ENCODE data around the gene EXOC2. TPM values are rescaled to one million over a fixed set of nuclear protein-coding genes. Genes with fewer than 3 reads are reported as not detected.

The EXOC2 gene
- total and polyA plus RNA-seq, 2 of the 13 experiments (the other 11 are each of a cell fraction or from before 2014, with no cell fraction given), result 12.6 to 22.9 TPM

DNA sequence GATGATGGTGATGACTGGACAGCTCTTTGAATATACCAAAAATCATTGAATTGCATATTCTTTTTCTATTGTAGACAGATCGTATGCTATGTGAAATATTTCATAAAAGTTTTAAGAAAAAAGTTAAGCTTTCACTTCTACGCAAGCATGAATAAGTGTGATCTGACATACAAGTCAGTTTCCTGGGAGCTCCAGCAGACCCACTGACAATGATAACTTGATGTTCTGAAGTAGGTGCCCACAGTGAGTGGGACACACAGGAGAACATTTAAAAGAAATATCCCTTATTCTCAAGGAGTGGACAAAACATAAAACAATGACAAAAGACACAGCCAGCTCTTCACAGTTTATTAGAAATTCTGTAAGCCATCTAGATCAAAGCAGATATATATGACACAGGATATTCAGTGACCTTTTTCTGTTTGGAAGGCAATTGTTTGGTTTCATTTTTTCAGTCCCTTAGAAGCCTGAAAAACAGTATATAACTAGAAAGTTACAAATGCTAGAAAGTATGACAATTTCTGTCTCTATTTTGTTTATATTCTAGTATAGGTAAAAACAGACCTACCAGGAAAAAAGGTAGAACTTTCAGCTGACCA, 200.0 kb downstream of the EXOC2 start:
- DNase-seq (ENCODE audit: low spot score) (no peak), FAIRE-seq (no peak), ATAC-seq (no peak)
- Histone ChIP-seq H3K9me3 (ENCODE audit: low read length) (no peaks in the 10 kb centered on the region), H3K36me3 (replicated peaks in 1 of 2; ENCODE audit: control insufficient read depth in 1 of 2, insufficient read depth in 2 of 2, low read length in 2 of 2) (peaks cover 3 to 10% of the 10 kb centered on the region in 2 experiments; a peak in 4 of 5 replicates), H3K4me2 (ENCODE audit: low read depth, low read length) (no peak overlapping the region), H2AFZ (ENCODE audit: low read length) (no peak overlapping the region), H3K9ac (ENCODE audit: insufficient read depth, low read depth, low read length) (no peak overlapping the region), H3K79me2 (ENCODE audit: insufficient read depth, low read length) (no peaks in the 10 kb centered on the region), H3K27me3 (ENCODE audit: control insufficient read depth in 1 of 2, insufficient read depth in 2 of 2, low read length in 2 of 2) (no peaks in the 10 kb centered on the region), H3K4me3 (replicated peaks in 1 of 3; ENCODE audit: insufficient read depth in 1 of 3, low read depth in 2 of 3, low read length in 3 of 3) (no peak overlapping the region), H3K4me1 (ENCODE audit: insufficient read depth, low read length) (no peaks in the 10 kb centered on the region), H3K27ac (ENCODE audit: extremely low read length, insufficient read depth, low read length) (no peak overlapping the region), H4K20me1 (ENCODE audit: insufficient read depth, low read length) (no peaks in the 10 kb centered on the region)
- 94% methylated on average over 2 of the region's 2 CpGs for WGBS (ENCODE audit: low lambda C conversion rate)
- no TSS peak for BruUV-seq (replicated peaks)
- intact Hi-C loops (cut with micrococcal nuclease; ENCODE audit: unreplicated experiment), result no loop called here
- TF ChIP-seq SALL2 (CRISPR knock-in tag; IDR thresholded peaks at IDR 0.05), result no peak
- TF ChIP-seq NR2F6 (IDR thresholded peaks at IDR 0.05), result no peak
- no peak for TF ChIP-seq NR2F6 (CRISPR knock-in tag; IDR thresholded peaks at IDR 0.05)
- no peak for TF ChIP-seq ZNF496 (CRISPR knock-in tag; IDR thresholded peaks at IDR 0.05; ENCODE audit: insufficient replicate concordance)
- TF ChIP-seq FOXK2 (IDR thresholded peaks at IDR 0.05), result no peak
- no peak for TF ChIP-seq TEAD2 (CRISPR knock-in tag; IDR thresholded peaks at IDR 0.05)
- no peak for TF ChIP-seq FOXO1 (CRISPR knock-in tag; IDR thresholded peaks at IDR 0.05)
- TF ChIP-seq BHLHE40 (IDR thresholded peaks at IDR 0.05; ENCODE audit: low read length), result no peak
- no peak for TF ChIP-seq ZNF12 (CRISPR knock-in tag; IDR thresholded peaks at IDR 0.05)
- TF ChIP-seq, protein P1, sequence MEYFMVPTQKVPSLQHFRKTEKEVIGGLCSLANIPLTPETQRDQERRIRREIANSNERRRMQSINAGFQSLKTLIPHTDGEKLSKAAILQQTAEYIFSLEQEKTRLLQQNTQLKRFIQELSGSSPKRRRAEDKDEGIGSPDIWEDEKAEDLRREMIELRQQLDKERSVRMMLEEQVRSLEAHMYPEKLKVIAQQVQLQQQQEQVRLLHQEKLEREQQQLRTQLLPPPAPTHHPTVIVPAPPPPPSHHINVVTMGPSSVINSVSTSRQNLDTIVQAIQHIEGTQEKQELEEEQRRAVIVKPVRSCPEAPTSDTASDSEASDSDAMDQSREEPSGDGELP (IDR thresholded peaks at IDR 0.05; ENCODE audit: borderline replicate concordance, low read depth), result no peak
- TF ChIP-seq, protein P2, sequence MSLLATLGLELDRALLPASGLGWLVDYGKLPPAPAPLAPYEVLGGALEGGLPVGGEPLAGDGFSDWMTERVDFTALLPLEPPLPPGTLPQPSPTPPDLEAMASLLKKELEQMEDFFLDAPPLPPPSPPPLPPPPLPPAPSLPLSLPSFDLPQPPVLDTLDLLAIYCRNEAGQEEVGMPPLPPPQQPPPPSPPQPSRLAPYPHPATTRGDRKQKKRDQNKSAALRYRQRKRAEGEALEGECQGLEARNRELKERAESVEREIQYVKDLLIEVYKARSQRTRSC (CRISPR knock-in tag; IDR thresholded peaks at IDR 0.05; ENCODE audit: low read depth), result no peak
- TF ChIP-seq ZNF766 (CRISPR knock-in tag; IDR thresholded peaks at IDR 0.05; ENCODE audit: borderline replicate concordance), result no peak
- TF ChIP-seq, protein P3, sequence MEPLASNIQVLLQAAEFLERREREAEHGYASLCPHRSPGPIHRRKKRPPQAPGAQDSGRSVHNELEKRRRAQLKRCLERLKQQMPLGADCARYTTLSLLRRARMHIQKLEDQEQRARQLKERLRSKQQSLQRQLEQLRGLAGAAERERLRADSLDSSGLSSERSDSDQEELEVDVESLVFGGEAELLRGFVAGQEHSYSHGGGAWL (CRISPR knock-in tag; IDR thresholded peaks at IDR 0.05), result no peak
- TF ChIP-seq PHF21A (CRISPR knock-in tag; IDR thresholded peaks at IDR 0.05), result no peak
- TF ChIP-seq ATRX (CRISPR knock-in tag; IDR thresholded peaks at IDR 0.05; ENCODE audit: borderline replicate concordance), result no peak
- no peak for TF ChIP-seq ZNF543 (CRISPR knock-in tag; IDR thresholded peaks at IDR 0.05)
- TF ChIP-seq ZBTB20 (CRISPR knock-in tag; IDR thresholded peaks at IDR 0.05; ENCODE audit: borderline replicate concordance, low read depth), result no peak
- no peak for TF ChIP-seq ZNF256 (CRISPR knock-in tag; conservative IDR thresholded peaks at IDR 0.05)
- TF ChIP-seq, protein P4, sequence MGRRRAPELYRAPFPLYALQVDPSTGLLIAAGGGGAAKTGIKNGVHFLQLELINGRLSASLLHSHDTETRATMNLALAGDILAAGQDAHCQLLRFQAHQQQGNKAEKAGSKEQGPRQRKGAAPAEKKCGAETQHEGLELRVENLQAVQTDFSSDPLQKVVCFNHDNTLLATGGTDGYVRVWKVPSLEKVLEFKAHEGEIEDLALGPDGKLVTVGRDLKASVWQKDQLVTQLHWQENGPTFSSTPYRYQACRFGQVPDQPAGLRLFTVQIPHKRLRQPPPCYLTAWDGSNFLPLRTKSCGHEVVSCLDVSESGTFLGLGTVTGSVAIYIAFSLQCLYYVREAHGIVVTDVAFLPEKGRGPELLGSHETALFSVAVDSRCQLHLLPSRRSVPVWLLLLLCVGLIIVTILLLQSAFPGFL (CRISPR knock-in tag; IDR thresholded peaks at IDR 0.05), result no peak
- TF ChIP-seq ZFX (CRISPR knock-in tag; IDR thresholded peaks at IDR 0.05; ENCODE audit: low read depth), result no peak
- no peak for TF ChIP-seq SOX13 (IDR thresholded peaks at IDR 0.05)
- TF ChIP-seq SOX13 (CRISPR knock-in tag; conservative IDR thresholded peaks at IDR 0.05 in 1 of 2, IDR thresholded peaks at IDR 0.05 in 1 of 2), result no peak
- ChIA-PET CTCF (ENCODE audit: low intra/inter-chr PET ratio, low total read pairs) (no interaction called here), POLR2A (no interaction called here)
- in situ Hi-C loops (cut with HindIII; ENCODE audit: extremely low pct_ligation_motif_present, low pct_unique_long_range_greater_than_20kb), result no loop called here

Data from HepG2 (cell line).